HG02840 (cell line): Measurements from ENCODE around the gene XPO4.
"Not testable (repeated sequence)": the region's sequence is repeated elsewhere in the genome, so short reads cannot be mapped to it uniquely, and the experiment has no call there.

Source experiments
- ATAC-seq: cut with Tn5 transposase; IDR thresholded peaks from one replicate; pipeline ENCODE4 v1.9.1; 2021; ENCODE audit warnings: mild to moderate bottlenecking, moderate library complexity, moderate number of reproducible peaks; ENCODE audit not compliant: unreplicated experiment, low FRiP score

XPO4 gene

GRCh38 chr13:20789665-20790064 lies 112.9 kb downstream of the XPO4 start:
- ATAC-seq, result no peak

- no peak for ATAC-seq
Measured at GRCh38 chr13:20788312-20788711, 114.2 kb downstream of the XPO4 start.

GRCh38 chr13:20787180-20787579 lies 115.4 kb downstream of the XPO4 start:
- no peak for ATAC-seq

- ATAC-seq, result peak; percentile 60
Measured at GRCh38 chr13:20782116-20782708, 120.3 kb downstream of the XPO4 start.

- ATAC-seq, result no peak
Measured at GRCh38 chr13:20780317-20780716, 122.2 kb downstream of the XPO4 start.

- no peak for ATAC-seq
Measured at GRCh38 chr13:20779405-20779804, 123.1 kb downstream of the XPO4 start.

- no peak for ATAC-seq
Measured at GRCh38 chr13:20778311-20778710, 124.2 kb downstream of the XPO4 start.

GRCh38 chr13:20776751-20777150 lies 125.8 kb downstream of the XPO4 start:
- ATAC-seq, result no peak

- no peak for ATAC-seq
Measured at GRCh38 chr13:20775961-20776360, 126.6 kb downstream of the XPO4 start.

- ATAC-seq, result no peak
Measured at GRCh38 chr13:20774746-20775145, 127.8 kb downstream of the XPO4 start.

- ATAC-seq, result peak; percentile 90
Measured at GRCh38 chr13:20773194-20774080, 129.1 kb downstream of the XPO4 start, which contains the start of gene EEF1AKMT1. EEF1AKMT1 (minus strand) TSS chr13:20773961; CDS start chr13:20757598, 16,363 bp downstream.

GRCh38 chr13:20772401-20773131 lies 130.0 kb downstream of the XPO4 start:
- ATAC-seq, result no peak

GRCh38 chr13:20769834-20770233 lies 132.7 kb downstream of the XPO4 start:
- no peak for ATAC-seq

- ATAC-seq, result no peak
Measured at GRCh38 chr13:20769091-20769490, 133.5 kb downstream of the XPO4 start.

GRCh38 chr13:20767309-20767943 lies 135.1 kb downstream of the XPO4 start:
- ATAC-seq, result no peak

- no peak for ATAC-seq
Measured at GRCh38 chr13:20760872-20761271, 141.7 kb downstream of the XPO4 start.

- ATAC-seq, result no peak
Measured at GRCh38 chr13:20754009-20754408, 148.5 kb downstream of the XPO4 start.

- ATAC-seq, result no peak
Measured at GRCh38 chr13:20749377-20749776, 153.2 kb downstream of the XPO4 start.

- not testable (repeated sequence) for ATAC-seq
Measured at GRCh38 chr13:20743830-20744404, 158.6 kb downstream of the XPO4 start.

- no peak for ATAC-seq
Measured at GRCh38 chr13:20740021-20740420, 162.5 kb downstream of the XPO4 start.
